ENCODE data around the gene GTF2H4. TPM values are rescaled to one million over a fixed set of nuclear protein-coding genes. Genes with fewer than 3 reads are reported as not detected.

The GTF2H4 gene
- total RNA-seq, 1 experiment from 2014 or later, result 42.6 TPM

DNA sequence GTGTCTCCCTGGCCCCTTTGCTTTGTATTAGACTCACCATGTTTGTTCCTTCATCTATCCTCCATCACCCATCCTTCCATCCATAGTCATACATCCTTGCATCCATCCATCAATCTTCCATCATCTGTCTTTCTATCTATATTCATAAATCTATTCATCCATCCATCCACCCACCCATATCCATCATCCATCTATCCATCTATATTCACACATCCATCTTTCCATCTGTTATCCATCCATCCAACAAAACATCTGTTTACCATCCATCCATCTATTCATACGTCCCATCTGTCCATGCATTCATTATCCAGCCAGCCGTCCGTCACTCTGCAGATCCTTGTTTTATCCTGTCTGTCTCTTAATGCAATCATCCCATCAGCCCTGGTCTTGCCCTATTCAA, 13.1 kb upstream of the GTF2H4 start:
- ChIA-PET POLR2A (ENCODE audit: low non-redundant PET) (no interaction called here), CTCF (no interaction called here)
- no peaks in the 10 kb centered on the region for H3K9me3 ChIP-seq (ENCODE audit: low read depth, low read length, poor library complexity, severe bottlenecking)
- peaks cover 7% of the 10 kb centered on the region for H3K4me1 ChIP-seq (ENCODE audit: insufficient read depth, low read length, poor library complexity, severe bottlenecking)
- peaks cover 32% of the 10 kb centered on the region for H3K36me3 ChIP-seq (ENCODE audit: insufficient read depth, low read length, poor library complexity, severe bottlenecking)
- H3K27me3 ChIP-seq (replicated peaks; ENCODE audit: insufficient read depth, low read depth, low read length, poor library complexity), result no peaks in the 10 kb centered on the region
- H3K27ac ChIP-seq (ENCODE audit: low read depth, low read length, poor library complexity, severe bottlenecking), result no peak overlapping the region
- BruUV-seq (replicated peaks), result no TSS peak
- intact Hi-C loops (cut with micrococcal nuclease; ENCODE audit: unreplicated experiment), result no loop called here
- H3K4me3 ChIP-seq (ENCODE audit: low read depth, low read length, poor library complexity, severe bottlenecking), result no peak overlapping the region
- TF ChIP-seq, protein P1, sequence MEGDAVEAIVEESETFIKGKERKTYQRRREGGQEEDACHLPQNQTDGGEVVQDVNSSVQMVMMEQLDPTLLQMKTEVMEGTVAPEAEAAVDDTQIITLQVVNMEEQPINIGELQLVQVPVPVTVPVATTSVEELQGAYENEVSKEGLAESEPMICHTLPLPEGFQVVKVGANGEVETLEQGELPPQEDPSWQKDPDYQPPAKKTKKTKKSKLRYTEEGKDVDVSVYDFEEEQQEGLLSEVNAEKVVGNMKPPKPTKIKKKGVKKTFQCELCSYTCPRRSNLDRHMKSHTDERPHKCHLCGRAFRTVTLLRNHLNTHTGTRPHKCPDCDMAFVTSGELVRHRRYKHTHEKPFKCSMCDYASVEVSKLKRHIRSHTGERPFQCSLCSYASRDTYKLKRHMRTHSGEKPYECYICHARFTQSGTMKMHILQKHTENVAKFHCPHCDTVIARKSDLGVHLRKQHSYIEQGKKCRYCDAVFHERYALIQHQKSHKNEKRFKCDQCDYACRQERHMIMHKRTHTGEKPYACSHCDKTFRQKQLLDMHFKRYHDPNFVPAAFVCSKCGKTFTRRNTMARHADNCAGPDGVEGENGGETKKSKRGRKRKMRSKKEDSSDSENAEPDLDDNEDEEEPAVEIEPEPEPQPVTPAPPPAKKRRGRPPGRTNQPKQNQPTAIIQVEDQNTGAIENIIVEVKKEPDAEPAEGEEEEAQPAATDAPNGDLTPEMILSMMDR (conservative IDR thresholded peaks at IDR 0.05; ENCODE audit: low read depth, low read length), result no peak
- TF ChIP-seq EZH2 (IDR thresholded peaks at IDR 0.05; ENCODE audit: borderline replicate concordance, low read depth, low read length, poor library complexity, severe bottlenecking), result no peak
- DNase-seq (ENCODE audit: low spot score), result no peak

- H3K4me1 ChIP-seq (ENCODE audit: insufficient read depth, low read length, poor library complexity, severe bottlenecking), result peaks cover 3% of the 10 kb centered on the region
- no TSS peak for BruUV-seq (replicated peaks)
- no peak for DNase-seq (ENCODE audit: low spot score)
- no peak overlapping the region for H3K4me3 ChIP-seq (ENCODE audit: low read depth, low read length, poor library complexity, severe bottlenecking)
- H3K27me3 ChIP-seq (replicated peaks; ENCODE audit: insufficient read depth, low read depth, low read length, poor library complexity), result no peaks in the 10 kb centered on the region
- no peaks in the 10 kb centered on the region for H3K9me3 ChIP-seq (ENCODE audit: low read depth, low read length, poor library complexity, severe bottlenecking)
- TF ChIP-seq EZH2 (IDR thresholded peaks at IDR 0.05; ENCODE audit: borderline replicate concordance, low read depth, low read length, poor library complexity, severe bottlenecking), result no peak
- TF ChIP-seq, protein P1 (conservative IDR thresholded peaks at IDR 0.05; ENCODE audit: low read depth, low read length), result no peak
- intact Hi-C loops (cut with micrococcal nuclease; ENCODE audit: unreplicated experiment), result no loop called here
- H3K36me3 ChIP-seq (ENCODE audit: insufficient read depth, low read length, poor library complexity, severe bottlenecking), result peaks cover 32% of the 10 kb centered on the region
- H3K27ac ChIP-seq (ENCODE audit: low read depth, low read length, poor library complexity, severe bottlenecking), result no peak overlapping the region
- ChIA-PET CTCF (interaction anchor here (1.2 kb wide), 1 partner anchor 167 kb away, joined by 3 read pairs; no protein-coding TSS in a partner anchor), POLR2A (ENCODE audit: low non-redundant PET) (interaction anchor here (0.7 kb wide), 1 partner anchor 747 kb away, joined by 3 read pairs; no protein-coding TSS in a partner anchor)
Measured at GRCh38 chr6:30895343-30895742, 12.7 kb upstream of the GTF2H4 start.

DNA sequence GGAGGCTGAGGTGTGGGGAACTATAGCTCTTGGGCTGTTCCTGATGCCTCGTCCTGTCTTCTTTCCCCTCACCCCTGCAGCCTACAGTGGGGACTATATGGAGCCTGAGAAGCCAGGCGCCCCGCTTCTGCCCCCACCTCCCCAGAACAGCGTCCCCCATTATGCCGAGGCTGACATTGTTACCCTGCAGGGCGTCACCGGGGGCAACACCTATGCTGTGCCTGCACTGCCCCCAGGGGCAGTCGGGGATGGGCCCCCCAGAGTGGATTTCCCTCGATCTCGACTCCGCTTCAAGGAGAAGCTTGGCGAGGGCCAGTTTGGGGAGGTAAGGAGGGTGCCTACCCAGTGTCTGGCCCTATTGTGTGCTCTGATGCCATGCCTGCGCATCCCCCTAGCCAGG, 11.5 kb upstream of the GTF2H4 start:
- no peaks in the 10 kb centered on the region for H3K9me3 ChIP-seq (ENCODE audit: low read depth, low read length, poor library complexity, severe bottlenecking)
- H3K4me1 ChIP-seq (ENCODE audit: insufficient read depth, low read length, poor library complexity, severe bottlenecking), result no peaks in the 10 kb centered on the region
- ChIA-PET POLR2A (ENCODE audit: low non-redundant PET) (interaction anchor here (0.6 kb wide), 1 partner anchor 16 kb away, joined by 3 read pairs; no protein-coding TSS in a partner anchor), CTCF (interaction anchor here (1.2 kb wide), 1 partner anchor 168 kb away, joined by 3 read pairs; no protein-coding TSS in a partner anchor)
- DNase-seq (ENCODE audit: low spot score), result no peak
- H3K27me3 ChIP-seq (replicated peaks; ENCODE audit: insufficient read depth, low read depth, low read length, poor library complexity), result no peaks in the 10 kb centered on the region
- intact Hi-C loops (cut with micrococcal nuclease; ENCODE audit: unreplicated experiment), result no loop called here
- no TSS peak for BruUV-seq (replicated peaks)
- peaks cover 32% of the 10 kb centered on the region for H3K36me3 ChIP-seq (ENCODE audit: insufficient read depth, low read length, poor library complexity, severe bottlenecking)
- no peak overlapping the region for H3K4me3 ChIP-seq (ENCODE audit: low read depth, low read length, poor library complexity, severe bottlenecking)
- H3K27ac ChIP-seq (ENCODE audit: low read depth, low read length, poor library complexity, severe bottlenecking), result no peak overlapping the region
- TF ChIP-seq, protein P1 (conservative IDR thresholded peaks at IDR 0.05; ENCODE audit: low read depth, low read length), result no peak
- TF ChIP-seq EZH2 (IDR thresholded peaks at IDR 0.05; ENCODE audit: borderline replicate concordance, low read depth, low read length, poor library complexity, severe bottlenecking), result no peak
